Brain microvascular endothelial cell (primary cell): ENCODE measurements around the gene STAT5B.
"Not testable (repeated sequence)": the region's sequence is repeated elsewhere in the genome, so short reads cannot be mapped to it uniquely, and the experiment has no call there.

Experiments
- DNase-seq: peaks from one replicate; pipeline ENCODE4 v3.0.0-alpha.2; 2020
- H3K27ac ChIP-seq: fragments of 250-450 bp; sonication (Bioruptor Pico); 2 replicates; pipeline ENCODE4 v1.5.1; 2020; ENCODE audit warnings: mild to moderate bottlenecking, moderate library complexity
- H3K27me3 ChIP-seq: fragments of 250-450 bp; sonication (Bioruptor Pico); replicated peaks from 2 replicates; pipeline ENCODE4 v1.5.1; 2020; ENCODE audit warnings: mild to moderate bottlenecking
- H3K36me3 ChIP-seq: fragments of 250-450 bp; sonication (Bioruptor Pico); replicated peaks from 2 replicates; pipeline ENCODE4 v1.5.1; 2020; ENCODE audit warnings: mild to moderate bottlenecking
- H3K4me3 ChIP-seq: 2 replicates; pipeline ENCODE4 v1.5.1; 2011; ENCODE audit warnings: low read depth, mild to moderate bottlenecking, control low read depth, low read length, moderate library complexity
- in situ Hi-C: cut with HindIII; loops from 2 replicates; pipeline ENCODE4 v1.10.0; 2017; ENCODE audit warnings: low sequenced_read_pairs, low pct_ligation_motif_present
- TF ChIP-seq, protein P1 (sequence below): IDR thresholded peaks from 2 replicates; pipeline ENCODE4 v1.5.1; 2011; ENCODE audit warnings: low read depth, mild to moderate bottlenecking, moderate library complexity, low read length, control low read depth, inconsistent platforms; ENCODE audit errors: missing control alignments

Gene STAT5B

DNA sequence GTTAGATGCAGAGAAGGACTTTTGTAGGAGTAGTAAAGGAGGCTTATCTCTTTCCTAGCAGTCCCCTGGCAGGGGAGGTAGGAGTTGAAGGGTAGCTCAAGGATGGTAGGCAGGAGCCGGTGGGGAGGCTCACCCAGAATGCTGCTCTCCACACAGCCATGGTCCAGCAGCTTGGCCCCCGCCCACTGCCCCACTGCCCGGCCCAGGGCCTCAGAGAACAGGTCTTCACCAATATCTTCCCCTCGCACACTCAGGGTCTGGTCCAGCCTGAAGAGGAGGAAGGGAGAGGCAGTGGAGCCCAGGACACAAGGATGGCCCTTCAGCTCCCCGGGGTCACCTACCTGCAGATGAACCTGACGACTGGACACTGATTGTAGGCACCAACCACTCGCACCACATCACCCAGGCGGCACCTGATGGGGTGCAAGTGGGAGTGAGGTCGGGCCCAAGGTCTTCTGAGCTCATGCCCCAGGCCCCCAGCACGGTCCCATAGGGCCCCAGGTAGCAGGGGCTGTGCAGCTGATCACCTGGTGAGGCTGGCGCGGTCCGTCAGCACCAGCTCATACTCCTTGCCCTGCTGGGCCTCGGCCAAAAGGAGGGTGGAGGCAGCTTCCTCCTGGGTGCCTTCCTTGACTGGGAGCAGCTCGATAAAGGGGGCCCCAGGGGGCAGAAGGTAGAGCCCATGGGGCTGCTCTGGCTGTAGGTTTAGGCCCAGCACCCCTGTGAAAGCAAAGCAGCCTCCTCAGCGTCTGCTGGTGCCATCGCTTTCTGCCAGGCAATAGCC is 85.5 kb downstream of the STAT5B start:
- H3K36me3 ChIP-seq: no peaks in the 10 kb centered on the region
- in situ Hi-C loops: no loop called here
- H3K27me3 ChIP-seq: no peaks in the 10 kb centered on the region
- no peak overlapping the region for H3K4me3 ChIP-seq
- no peak for DNase-seq
- TF ChIP-seq, protein P1, sequence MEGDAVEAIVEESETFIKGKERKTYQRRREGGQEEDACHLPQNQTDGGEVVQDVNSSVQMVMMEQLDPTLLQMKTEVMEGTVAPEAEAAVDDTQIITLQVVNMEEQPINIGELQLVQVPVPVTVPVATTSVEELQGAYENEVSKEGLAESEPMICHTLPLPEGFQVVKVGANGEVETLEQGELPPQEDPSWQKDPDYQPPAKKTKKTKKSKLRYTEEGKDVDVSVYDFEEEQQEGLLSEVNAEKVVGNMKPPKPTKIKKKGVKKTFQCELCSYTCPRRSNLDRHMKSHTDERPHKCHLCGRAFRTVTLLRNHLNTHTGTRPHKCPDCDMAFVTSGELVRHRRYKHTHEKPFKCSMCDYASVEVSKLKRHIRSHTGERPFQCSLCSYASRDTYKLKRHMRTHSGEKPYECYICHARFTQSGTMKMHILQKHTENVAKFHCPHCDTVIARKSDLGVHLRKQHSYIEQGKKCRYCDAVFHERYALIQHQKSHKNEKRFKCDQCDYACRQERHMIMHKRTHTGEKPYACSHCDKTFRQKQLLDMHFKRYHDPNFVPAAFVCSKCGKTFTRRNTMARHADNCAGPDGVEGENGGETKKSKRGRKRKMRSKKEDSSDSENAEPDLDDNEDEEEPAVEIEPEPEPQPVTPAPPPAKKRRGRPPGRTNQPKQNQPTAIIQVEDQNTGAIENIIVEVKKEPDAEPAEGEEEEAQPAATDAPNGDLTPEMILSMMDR: no peak
- H3K27ac ChIP-seq: no peak overlapping the region

DNA sequence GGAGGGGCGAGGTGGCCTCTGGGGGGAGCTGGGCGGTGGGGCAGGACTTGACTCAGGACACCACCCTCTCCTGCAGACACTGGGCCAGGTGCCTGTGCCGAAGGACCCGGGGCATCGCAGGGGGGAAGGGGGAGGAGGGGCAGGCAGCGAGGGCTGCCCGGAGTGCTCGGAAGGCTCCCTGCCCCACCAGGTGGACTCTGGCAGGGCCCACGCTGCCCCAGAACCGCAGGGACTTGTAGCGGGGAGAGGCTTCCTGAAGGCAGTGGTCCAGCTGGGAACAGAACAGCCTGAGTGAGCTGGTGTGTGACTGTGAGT is 86.6 kb downstream of the STAT5B start:
- in situ Hi-C loops: no loop called here
- TF ChIP-seq, protein P1: no peak
- H3K27ac ChIP-seq: no peak overlapping the region
- DNase-seq: no peak
- no peaks in the 10 kb centered on the region for H3K36me3 ChIP-seq
- no peaks in the 10 kb centered on the region for H3K27me3 ChIP-seq
- no peak overlapping the region for H3K4me3 ChIP-seq

GRCh38 chr17:42188749-42189650 is 87.2 kb downstream of the STAT5B start:
- no peak overlapping the region for H3K4me3 ChIP-seq
- in situ Hi-C loops: no loop called here
- no peaks in the 10 kb centered on the region for H3K36me3 ChIP-seq
- no peak overlapping the region for H3K27ac ChIP-seq
- H3K27me3 ChIP-seq: no peaks in the 10 kb centered on the region
- no peak for DNase-seq
- TF ChIP-seq, protein P1: no peak

DNA sequence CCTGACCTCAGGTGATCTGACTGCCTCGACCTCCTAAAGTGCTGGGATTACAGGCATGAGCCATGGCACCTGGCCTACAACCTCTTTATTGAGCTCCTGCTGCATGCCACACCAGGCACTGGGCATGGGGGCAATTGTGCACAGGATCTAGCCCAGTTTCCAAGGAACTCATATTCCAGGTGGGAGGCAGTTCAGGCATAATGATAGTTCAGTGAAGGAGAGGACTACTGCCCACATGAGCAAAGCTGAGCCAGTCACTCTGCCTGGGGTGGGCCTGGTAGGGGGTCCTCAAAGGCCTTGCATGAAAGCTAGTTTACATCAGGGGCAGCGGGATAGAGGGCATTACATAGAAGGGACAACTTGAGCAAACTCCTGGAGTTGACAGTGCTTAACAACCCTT is 88.4 kb downstream of the STAT5B start:
- H3K36me3 ChIP-seq: no peaks in the 10 kb centered on the region
- no peak for DNase-seq
- H3K27ac ChIP-seq: no peak overlapping the region
- H3K4me3 ChIP-seq: no peak overlapping the region
- in situ Hi-C loops: no loop called here
- H3K27me3 ChIP-seq: no peaks in the 10 kb centered on the region
- TF ChIP-seq, protein P1: no peak

- DNase-seq, H3K4me3 ChIP-seq, H3K27me3 ChIP-seq, H3K27ac ChIP-seq, in situ Hi-C loops, H3K36me3 ChIP-seq: not testable (repeated sequence)
These were observed 90.0 kb downstream of the STAT5B start for GRCh38 chr17:42186191-42186590.

GRCh38 chr17:42185621-42185930 is 90.6 kb downstream of the STAT5B start:
- in situ Hi-C loops: no loop called here

More at GRCh38 chr17:42185621-42185930, 90.6 kb downstream of the STAT5B start:
- TF ChIP-seq, protein P1: no peak
- Histone ChIP-seq H3K36me3 (no peaks in the 10 kb centered on the region), H3K27me3 (peaks cover 10% of the 10 kb centered on the region), H3K27ac (no peak overlapping the region), H3K4me3 (no peak overlapping the region)
- no peak for DNase-seq
